HCT116 (cell line): Measurements from ENCODE around the gene STYXL1. TPM values are rescaled to one million over a fixed set of nuclear protein-coding genes. Genes with fewer than 3 reads are reported as not detected.

Experiments
- ATAC-seq: fragments of 200-7000 bp; cut with Tn5 transposase; 2 replicates; pipeline ENCODE4 v1.9.1; 2020; ENCODE audit warnings: mild to moderate bottlenecking, moderate library complexity
- BruUV-seq: library from RNA; stranded (reverse); fragments of 400-500 nt; replicated peaks from 2 replicates; lab custom pipeline; 2021; lab: Mats Ljungman, UMichigan
- CTCF ChIA-PET: fragments of 300-600 bp; sonication (Branson Sonifier 250); formaldehyde crosslinking; loops from one replicate; lab custom pipeline; 2021; ENCODE audit warnings: antibody characterized with exemption; lab: Charles Lee
- POLR2A ChIA-PET: fragments of 300-600, 350-600 bp; sonication (Branson Sonifier 250); formaldehyde crosslinking; loops from one replicate; lab custom pipeline; 2021; ENCODE audit warnings: antibody characterized with exemption; lab: Charles Lee
- RAD21 ChIA-PET, 2 experiments: fragments of 300-600 bp; sonication (Branson Sonifier 250); formaldehyde crosslinking; loops; one replicate each; lab custom pipeline; 2023; ENCODE audit warnings: low total read pairs in 2 of 2; ENCODE audit not compliant: uncharacterized antibody in 2 of 2, unreplicated experiment in 2 of 2, low non-redundant PET in 1 of 2; lab: Charles Lee
- DNase-seq: peaks from one replicate; pipeline ENCODE4 v3.0.0-alpha.2; 2010; ENCODE audit warnings: low read depth, low spot score
- H2AFZ ChIP-seq: fragments of 200-600 bp; shearing (Covaris generic), sonication (generic); 2 replicates; pipeline ENCODE4 v1.6.1; 2017; ENCODE audit warnings: low read depth, mixed run types, mixed read lengths, antibody characterized with exemption, low read length; ENCODE audit not compliant: poor library complexity, severe bottlenecking
- H3K27ac ChIP-seq: 2 replicates; pipeline ENCODE4 v1.5.1; 2012; ENCODE audit warnings: low read depth, low read length
- H3K27me3 ChIP-seq: fragments of 200-600 bp; sonication (generic); 2 replicates; pipeline ENCODE4 v1.6.1; 2016; ENCODE audit warnings: mixed run types, low read length, mixed read lengths; ENCODE audit not compliant: insufficient read depth
- H3K36me3 ChIP-seq, 2 experiments: fragments of 200-500 bp in 1 of 2; fragments of 200-600 bp in 1 of 2; sonication (Bioruptor generic) in 1 of 2; sonication (generic) in 1 of 2; 2 replicates each; pipeline versions ENCODE4 v1.5.1 to v1.6.1; 2014 to 2016; ENCODE audit warnings: low read length in 2 of 2, inconsistent platforms in 1 of 2, mixed read lengths in 1 of 2, mixed run types in 1 of 2; ENCODE audit not compliant: insufficient read depth in 2 of 2, control insufficient read depth in 1 of 2
- H3K4me1 ChIP-seq, 2 experiments: fragments of 200-600 bp in 1 of 2; sonication (generic) in 1 of 2; 2 replicates each; pipeline versions ENCODE4 v1.5.1 to v1.6.1; 2012 to 2017; ENCODE audit warnings: low read length in 2 of 2, inconsistent platforms in 1 of 2, mild to moderate bottlenecking in 1 of 2, mixed read lengths in 1 of 2, mixed run types in 1 of 2, moderate library complexity in 1 of 2; ENCODE audit not compliant: insufficient read depth in 2 of 2, control insufficient read depth in 1 of 2
- H3K4me2 ChIP-seq: fragments of 200-600 bp; sonication (generic); 2 replicates; pipeline ENCODE4 v1.6.1; 2017; ENCODE audit warnings: mixed run types, low read length, mixed read lengths
- H3K4me3 ChIP-seq, 2 experiments: fragments of 200-600 bp in 1 of 2; sonication (generic) in 1 of 2; replicated peaks in 1 of 2; 2 replicates each; pipeline ENCODE4 v1.5.1; 2011 to 2016; ENCODE audit warnings: low read length in 2 of 2, control low read depth in 1 of 2, low read depth in 1 of 2, mild to moderate bottlenecking in 1 of 2, mixed read lengths in 1 of 2, mixed run types in 1 of 2
- H3K79me2 ChIP-seq: fragments of 200-600 bp; sonication (generic); 2 replicates; pipeline ENCODE4 v1.6.1; 2017; ENCODE audit warnings: mild to moderate bottlenecking, mixed run types, low read length, moderate library complexity, mixed read lengths; ENCODE audit not compliant: insufficient read depth
- H3K9ac ChIP-seq: fragments of 200-600 bp; sonication (generic); 2 replicates; pipeline ENCODE4 v1.6.1; 2016; ENCODE audit warnings: low read length, mixed read lengths
- H3K9me2 ChIP-seq: fragments of 200-600 bp; sonication (generic), shearing (Covaris generic); 2 replicates; pipeline ENCODE4 v1.6.1; 2017; ENCODE audit warnings: mixed run types, mild to moderate bottlenecking, moderate library complexity; ENCODE audit not compliant: insufficient read depth
- H3K9me3 ChIP-seq, 2 experiments: fragments of 200-500 bp in 1 of 2; fragments of 200-600 bp in 1 of 2; sonication (Bioruptor generic) in 1 of 2; sonication (generic) in 1 of 2; 2 replicates each; pipeline ENCODE4 v1.6.1; 2014 to 2017; ENCODE audit warnings: low read length in 2 of 2, mixed read lengths in 2 of 2, inconsistent platforms in 1 of 2, low read depth in 1 of 2, mild to moderate bottlenecking in 1 of 2, mixed run types in 1 of 2, moderate library complexity in 1 of 2; ENCODE audit not compliant: control insufficient read depth in 1 of 2, insufficient read depth in 1 of 2
- H4K20me1 ChIP-seq: fragments of 200-600 bp; sonication (generic), shearing (Covaris generic); 2 replicates; pipeline ENCODE4 v1.6.1; 2017; ENCODE audit warnings: mixed run types, mild to moderate bottlenecking, moderate library complexity; ENCODE audit not compliant: insufficient read depth
- ATF3 ChIP-seq: IDR thresholded peaks from 2 replicates; pipeline ENCODE4 v1.6.1; 2012
- CBX3 ChIP-seq: IDR thresholded peaks from 2 replicates; pipeline ENCODE4 v1.6.1; 2012; ENCODE audit warnings: low read depth
- CEBPB ChIP-seq: IDR thresholded peaks from 2 replicates; pipeline ENCODE4 v1.6.1; 2012; ENCODE audit warnings: low read depth
- CTCF ChIP-seq, 3 experiments: fragments of 200-600 bp in 1 of 3; sonication (generic) in 1 of 3; IDR thresholded peaks in 2 of 3; conservative IDR thresholded peaks in 1 of 3; 2 replicates each; pipeline ENCODE4 v1.5.1; 2012 to 2017; ENCODE audit warnings: low read depth in 2 of 3, low read length in 2 of 3, antibody characterized with exemption in 1 of 3, borderline replicate concordance in 1 of 3, control low read depth in 1 of 3, mild to moderate bottlenecking in 1 of 3, mixed read lengths in 1 of 3, mixed run types in 1 of 3, moderate library complexity in 1 of 3; ENCODE audit not compliant: insufficient read depth in 1 of 3
- EZH2 ChIP-seq: fragments of 200-600 bp; sonication (generic); IDR thresholded peaks from 2 replicates; pipeline ENCODE4 v1.6.1; 2017; ENCODE audit warnings: antibody characterized with exemption, mixed run types
- EZH2phosphoT487 ChIP-seq: fragments of 200-600 bp; IDR thresholded peaks from 2 replicates; pipeline ENCODE4 v1.6.1; 2018; ENCODE audit warnings: antibody characterized with exemption, borderline replicate concordance
- FOSL1 ChIP-seq: IDR thresholded peaks from 2 replicates; pipeline ENCODE4 v1.6.1; 2012; ENCODE audit warnings: low read depth
- JUND ChIP-seq: IDR thresholded peaks from 2 replicates; pipeline ENCODE4 v1.6.1; 2012
- POLR2A ChIP-seq: IDR thresholded peaks from 2 replicates; pipeline ENCODE4 v1.7.0; 2011; ENCODE audit warnings: borderline replicate concordance; ENCODE audit not compliant: insufficient read depth, insufficient read length; ENCODE audit errors: extremely low read depth
- POLR2AphosphoS5 ChIP-seq: IDR thresholded peaks from 2 replicates; pipeline ENCODE4 v1.6.1; 2011; ENCODE audit warnings: mild to moderate bottlenecking, low read depth, low read length, moderate library complexity
- REST ChIP-seq: IDR thresholded peaks from 2 replicates; pipeline ENCODE4 v1.6.1; 2012; ENCODE audit warnings: low read depth
- SIN3A ChIP-seq: IDR thresholded peaks from 2 replicates; pipeline ENCODE4 v1.6.1; 2012; ENCODE audit warnings: low read depth
- SP1 ChIP-seq: IDR thresholded peaks from 2 replicates; pipeline ENCODE4 v1.6.1; 2012; ENCODE audit warnings: low read depth
- SRF ChIP-seq: IDR thresholded peaks from 2 replicates; pipeline ENCODE4 v1.6.1; 2012; ENCODE audit warnings: low read depth
- TCF7L2 ChIP-seq: IDR thresholded peaks from 2 replicates; pipeline ENCODE4 v1.7.0; 2011; ENCODE audit warnings: borderline replicate concordance, inconsistent platforms; ENCODE audit not compliant: insufficient read depth, insufficient read length; ENCODE audit errors: extremely low read depth
- YY1 ChIP-seq: IDR thresholded peaks from 2 replicates; pipeline ENCODE4 v1.6.1; 2011; ENCODE audit warnings: low read length, low read depth, moderate library complexity, mild to moderate bottlenecking; ENCODE audit not compliant: insufficient replicate concordance; ENCODE audit errors: extremely low read depth
- ZBTB33 ChIP-seq: IDR thresholded peaks from 2 replicates; pipeline ENCODE4 v1.6.1; 2011; ENCODE audit warnings: mild to moderate bottlenecking, low read length, moderate library complexity; ENCODE audit not compliant: insufficient replicate concordance; ENCODE audit errors: extremely low read depth
- ZFX ChIP-seq: fragments of 450-650 bp; IDR thresholded peaks from 2 replicates; pipeline ENCODE4 v1.6.1; 2017
- ZNF274 ChIP-seq: fragments of 200-500 bp; sonication (Bioruptor generic); IDR thresholded peaks from 2 replicates; pipeline ENCODE4 v1.6.1; 2014; ENCODE audit warnings: mild to moderate bottlenecking, low read depth, low read length, inconsistent platforms
- intact Hi-C: fragments of 100-400 bp; cut with micrococcal nuclease; formaldehyde crosslinking; loops from 2 replicates; pipeline ENCODE4 v1.10.0; 2022
- total RNA-seq: library from RNA; stranded (reverse); gene quantifications from one replicate; pipeline ENCODE4 v1.2.1, GENCODE V29; 2021; ENCODE audit not compliant: unreplicated experiment

Gene STYXL1
- total RNA-seq, 1 experiment from 2014 or later: 32.5 TPM

- no peak; the same call in 1 of the 2 replicates for ATAC-seq
- TSS peak; percentile 89 for BruUV-seq
These were observed 442 bp downstream of the STYXL1 start for GRCh38 chr7:76047305-76047810.

More at GRCh38 chr7:76047305-76047810, 442 bp downstream of the STYXL1 start:
- Histone ChIP-seq H3K4me2 (peak overlapping the region; percentile 78), H3K79me2 (peaks cover 79% of the 10 kb centered on the region), H4K20me1 (no peaks in the 10 kb centered on the region), H3K27me3 (no peaks in the 10 kb centered on the region), H2AFZ (no peak overlapping the region), H3K36me3 (peaks cover 0 to 16% of the 10 kb centered on the region in 2 experiments; a peak in 1 of 4 replicates), H3K9me2 (no peaks in the 10 kb centered on the region), H3K9ac (peak overlapping the region; percentile 100), H3K9me3 (no peaks in the 10 kb centered on the region)
- ChIA-PET CTCF (interaction anchor here (0.8 to 1.1 kb wide), 3 partner anchors 80 to 267 kb away, joined by 3 to 5 read pairs (median 3); no protein-coding TSS in a partner anchor), POLR2A (interaction anchor here (0.7 to 1.1 kb wide), 5 partner anchors 10 to 119 kb away, joined by 3 to 4 read pairs (median 3); no protein-coding TSS in a partner anchor)
- DNase-seq: no peak
- intact Hi-C loops: loop anchor here (5.0 kb wide), 1 partner anchor 85 kb away; no protein-coding TSS in a partner anchor
- TF ChIP-seq ZFX (no peak), ATF3 (no peak), ZNF274 (no peak), CEBPB (no peak), EZH2phosphoT487 (no peak), CTCF (IDR thresholded peaks at IDR 0.05 in 2 of 3, conservative IDR thresholded peaks at IDR 0.05 in 1 of 3; ENCODE audit: borderline replicate concordance in 1 of 3, insufficient read depth in 1 of 3, low read depth in 2 of 3, low read length in 2 of 3) (no peak), SRF (no peak), POLR2A (no peak), POLR2AphosphoS5 (no peak), EZH2 (no peak), TCF7L2 (no peak), SIN3A (no peak), YY1 (no peak), SP1 (no peak), FOSL1 (no peak), JUND (no peak), REST (no peak), ZBTB33 (no peak), CBX3 (no peak)
- TF ChIP-seq, all 23 proteins: peak for 0
- Histone ChIP-seq H3K27ac (peak overlapping the region; percentile 82), H3K4me3 (peak overlapping the region; percentile 88 to 98), H3K4me1 (peaks cover 5 to 21% of the 10 kb centered on the region in 2 experiments)
- RAD21 ChIA-PET: no interaction called here
